NCI-H1417 (cell line): ENCODE data around the gene ACSL5.
"Not testable (repeated sequence)": the region's sequence is repeated elsewhere in the genome, so short reads cannot be mapped to it uniquely, and the experiment has no call there.

Experiments
- DNase-seq, 3 experiments: peaks; one replicate each; lab custom pipeline; 2025; lab: John Stamatoyannopoulos, UW

ACSL5 gene

GRCh38 chr10:112376396-112376790, 2.5 kb downstream of the ACSL5 start:
- no peak for DNase-seq

- DNase-seq = not testable (repeated sequence)
Observed at GRCh38 chr10:112377116-112377515, 3.2 kb downstream of the ACSL5 start.

- no peak for DNase-seq
Observed at GRCh38 chr10:112379635-112380296, 5.8 kb downstream of the ACSL5 start.

- DNase-seq = no peak
Observed at GRCh38 chr10:112382515-112383235, 8.8 kb downstream of the ACSL5 start.

- DNase-seq = no peak
Observed at GRCh38 chr10:112383325-112383724, 9.4 kb downstream of the ACSL5 start.

GRCh38 chr10:112384141-112384540, 10.2 kb downstream of the ACSL5 start:
- no peak for DNase-seq

GRCh38 chr10:112385201-112385600, 11.3 kb downstream of the ACSL5 start:
- DNase-seq = no peak

- not testable (repeated sequence) for DNase-seq
Observed at GRCh38 chr10:112388056-112388455, 14.1 kb downstream of the ACSL5 start.

- DNase-seq = no peak
Observed at GRCh38 chr10:112388548-112388947, 14.6 kb downstream of the ACSL5 start.

GRCh38 chr10:112389271-112389822, 15.4 kb downstream of the ACSL5 start:
- no peak for DNase-seq

- DNase-seq = no peak
Observed at GRCh38 chr10:112390125-112390703, 16.3 kb downstream of the ACSL5 start.

GRCh38 chr10:112393341-112393740, 19.4 kb downstream of the ACSL5 start:
- no peak for DNase-seq

- no peak for DNase-seq
Observed at GRCh38 chr10:112393827-112394226, 19.9 kb downstream of the ACSL5 start.

GRCh38 chr10:112394475-112394875, 20.6 kb downstream of the ACSL5 start:
- peak in 1 of 3 experiments; percentile 8 for DNase-seq

GRCh38 chr10:112395809-112396530, 22.1 kb downstream of the ACSL5 start:
- DNase-seq = no peak

- no peak for DNase-seq
Observed at GRCh38 chr10:112397592-112397991, 23.7 kb downstream of the ACSL5 start.

GRCh38 chr10:112402917-112403316, 29.0 kb downstream of the ACSL5 start:
- no peak for DNase-seq

GRCh38 chr10:112404617-112405016, 30.7 kb downstream of the ACSL5 start:
- DNase-seq = no peak

- not testable (repeated sequence) for DNase-seq
Observed at GRCh38 chr10:112406806-112407205, 32.9 kb downstream of the ACSL5 start.

- no peak for DNase-seq
Observed at GRCh38 chr10:112407696-112408095, 33.8 kb downstream of the ACSL5 start.

GRCh38 chr10:112409299-112409698, 35.4 kb downstream of the ACSL5 start:
- no peak for DNase-seq

GRCh38 chr10:112409755-112410154, 35.8 kb downstream of the ACSL5 start:
- no peak for DNase-seq
